Measurements from ENCODE around the gene WASHC1.
"Not testable (repeated sequence)": the region's sequence is repeated elsewhere in the genome, so short reads cannot be mapped to it uniquely, and the experiment has no call there.

WASHC1 gene

GRCh38 chr9:14129-14809, 15.0 kb downstream of the WASHC1 start:
- DNase-seq (ENCODE audit: low spot score): not testable (repeated sequence)

- not testable (repeated sequence) for DNase-seq (ENCODE audit: low spot score)
Measured at GRCh38 chr9:11206-11605, 18.1 kb downstream of the WASHC1 start.

- DNase-seq (ENCODE audit: low spot score): not testable (repeated sequence)
Measured at GRCh38 chr9:10653-11053, 18.6 kb downstream of the WASHC1 start.

- DNase-seq (ENCODE audit: low spot score): not testable (repeated sequence)
Measured at GRCh38 chr9:10207-10606, 19.0 kb downstream of the WASHC1 start.

All from AG20443 (cell line).